ENCODE measurements around the gene PRDM8.

PRDM8 gene

DNA sequence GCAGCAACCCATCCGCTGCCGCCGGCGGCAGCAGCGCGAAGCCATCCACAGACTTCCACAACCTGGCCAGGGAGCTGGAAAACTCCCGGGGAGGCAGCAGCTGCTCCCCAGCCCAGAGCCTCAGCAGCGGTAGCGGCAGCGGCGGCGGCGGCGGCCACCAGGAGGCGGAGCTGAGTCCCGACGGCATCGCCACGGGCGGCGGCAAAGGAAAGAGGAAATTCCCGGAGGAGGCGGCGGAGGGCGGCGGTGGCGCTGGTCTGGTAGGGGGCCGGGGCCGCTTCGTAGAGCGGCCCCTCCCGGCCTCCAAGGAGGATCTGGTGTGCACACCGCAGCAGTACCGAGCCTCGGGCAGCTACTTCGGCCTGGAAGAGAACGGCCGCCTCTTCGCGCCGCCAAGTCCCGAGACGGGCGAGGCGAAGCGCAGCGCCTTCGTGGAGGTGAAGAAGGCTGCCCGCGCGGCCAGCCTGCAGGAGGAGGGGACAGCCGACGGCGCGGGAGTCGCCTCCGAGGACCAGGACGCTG, 4.9 kb downstream of the PRDM8 start:
- DNase-seq = peak; percentile 75 to 81

DNA sequence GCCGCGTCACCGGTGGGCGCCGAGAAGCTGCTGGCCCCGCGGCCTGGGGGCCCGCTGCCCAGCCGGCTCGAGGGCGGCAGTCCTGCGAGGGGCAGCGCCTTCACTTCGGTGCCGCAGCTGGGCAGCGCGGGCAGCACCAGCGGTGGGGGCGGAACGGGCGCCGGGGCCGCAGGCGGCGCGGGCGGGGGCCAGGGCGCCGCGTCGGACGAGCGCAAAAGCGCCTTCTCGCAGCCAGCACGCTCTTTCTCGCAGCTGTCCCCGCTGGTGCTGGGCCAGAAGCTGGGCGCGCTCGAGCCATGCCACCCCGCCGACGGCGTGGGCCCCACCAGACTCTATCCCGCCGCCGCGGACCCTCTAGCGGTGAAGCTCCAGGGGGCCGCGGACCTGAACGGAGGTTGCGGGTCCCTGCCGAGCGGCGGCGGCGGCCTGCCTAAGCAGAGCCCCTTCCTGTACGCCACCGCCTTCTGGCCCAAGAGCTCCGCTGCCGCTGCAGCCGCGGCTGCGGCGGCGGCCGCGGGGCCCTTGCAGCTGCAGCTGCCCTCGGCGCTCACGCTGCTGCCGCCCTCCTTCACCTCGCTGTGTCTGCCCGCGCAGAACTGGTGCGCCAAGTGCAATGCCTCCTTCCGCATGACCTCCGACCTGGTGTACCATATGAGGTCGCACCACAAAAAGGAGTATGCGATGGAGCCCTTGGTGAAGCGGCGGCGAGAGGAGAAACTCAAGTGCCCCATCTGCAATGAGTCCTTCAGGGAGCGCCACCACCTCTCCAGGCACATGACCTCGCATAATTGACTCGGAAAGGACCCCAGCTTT, 5.6 kb downstream of the PRDM8 start:
- peak; percentile 59 to 60 for DNase-seq

DNA sequence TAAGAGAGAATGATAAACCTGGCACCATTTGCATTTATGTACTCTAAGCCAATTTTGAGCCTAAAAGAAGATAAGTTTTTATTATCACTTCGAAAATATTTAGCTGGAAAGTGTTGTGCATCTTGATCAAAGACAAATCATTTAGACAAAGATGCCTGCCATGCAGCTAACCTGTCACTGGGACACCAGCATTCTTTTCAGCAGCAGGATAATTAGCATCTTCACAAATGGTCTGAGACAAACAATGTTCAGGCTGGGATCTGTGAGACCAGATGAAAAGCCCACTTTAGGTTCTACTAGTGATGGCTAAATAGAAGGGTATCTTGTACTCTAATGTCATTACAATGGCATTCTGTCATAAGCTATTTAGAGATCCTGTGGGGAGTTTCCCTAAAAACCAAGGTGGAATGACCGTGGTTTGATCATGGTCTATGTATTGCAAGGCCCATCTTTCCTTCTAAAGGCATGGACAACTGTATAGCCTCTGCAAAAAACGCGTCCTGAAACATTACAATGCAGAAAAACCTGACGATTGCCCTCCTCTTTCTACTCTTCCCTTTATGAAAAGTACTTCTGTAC, 7.2 kb downstream of the PRDM8 start:
- no peak for DNase-seq

DNA sequence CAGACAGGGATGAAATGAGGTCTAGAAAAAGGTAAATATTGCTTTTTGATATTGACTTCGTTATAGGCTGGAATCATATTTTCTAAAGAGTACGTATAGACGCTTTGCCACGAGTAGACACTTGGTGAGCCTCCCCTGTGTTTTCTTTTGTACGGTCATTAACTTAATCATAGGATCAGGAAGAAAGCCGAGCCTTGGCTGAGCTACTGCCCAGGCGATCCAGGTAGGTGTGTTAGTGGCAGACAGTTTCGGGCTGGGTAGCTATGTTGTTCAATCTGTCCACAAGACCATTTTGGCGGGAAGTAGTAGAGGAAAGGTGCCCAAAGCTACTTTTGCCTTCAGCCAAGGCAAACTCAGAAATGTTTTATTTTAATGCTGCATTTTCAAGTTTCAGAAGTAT, 8.8 kb downstream of the PRDM8 start:
- DNase-seq = no peak

DNA sequence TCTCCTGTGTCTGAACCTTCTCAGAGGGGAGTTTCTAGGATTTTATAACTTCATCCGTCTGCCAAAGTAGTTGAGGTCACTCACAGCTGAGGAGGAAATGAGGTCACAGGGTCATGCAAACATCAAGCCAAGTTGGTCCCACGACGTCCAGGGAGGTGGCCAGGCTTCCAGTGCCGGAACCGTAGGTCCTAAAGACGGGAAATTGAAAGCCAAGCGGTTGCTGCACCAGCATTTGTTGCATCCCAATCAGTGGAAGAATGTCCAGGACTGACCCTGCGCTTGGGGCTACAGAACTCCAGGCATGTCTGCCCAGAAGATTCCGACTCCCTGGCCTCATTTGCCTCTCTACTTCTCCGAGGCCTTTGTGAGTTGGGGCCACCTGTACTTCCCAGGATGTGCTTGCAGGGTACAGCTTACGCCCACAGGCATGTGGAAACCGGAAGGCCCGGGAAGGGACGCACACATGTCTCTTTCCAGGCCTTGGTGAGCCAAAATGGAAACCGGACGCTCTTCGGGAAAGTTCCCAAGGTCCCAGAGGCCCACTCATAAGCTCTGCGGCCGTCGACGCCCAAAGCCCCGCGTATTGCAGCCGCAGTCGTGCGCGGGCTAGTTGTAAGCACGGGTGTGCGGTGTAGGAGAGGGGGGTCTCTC, 9.3 kb downstream of the PRDM8 start:
- no peak for DNase-seq

DNA sequence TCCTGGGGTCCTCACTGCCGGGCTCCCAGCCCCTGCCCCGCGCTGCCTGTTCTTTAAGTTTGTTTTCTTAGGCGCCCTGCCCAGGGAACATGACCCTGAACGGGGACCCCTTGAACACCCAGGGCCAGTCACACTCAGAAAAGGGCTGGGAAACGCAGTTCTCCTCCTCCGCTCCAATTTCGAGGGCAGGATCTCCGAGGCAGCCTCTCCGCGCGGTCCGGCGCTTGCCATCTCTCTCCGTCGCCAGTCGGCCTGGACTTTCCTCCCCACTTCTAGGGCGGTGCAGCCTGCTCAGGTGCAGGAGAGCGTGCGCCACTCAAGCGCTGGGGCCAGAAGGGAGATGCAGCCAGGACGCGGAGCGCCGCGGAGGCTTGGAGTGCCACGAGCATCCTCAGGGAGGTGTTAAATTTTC, 9.9 kb downstream of the PRDM8 start:
- DNase-seq = no peak

DNA sequence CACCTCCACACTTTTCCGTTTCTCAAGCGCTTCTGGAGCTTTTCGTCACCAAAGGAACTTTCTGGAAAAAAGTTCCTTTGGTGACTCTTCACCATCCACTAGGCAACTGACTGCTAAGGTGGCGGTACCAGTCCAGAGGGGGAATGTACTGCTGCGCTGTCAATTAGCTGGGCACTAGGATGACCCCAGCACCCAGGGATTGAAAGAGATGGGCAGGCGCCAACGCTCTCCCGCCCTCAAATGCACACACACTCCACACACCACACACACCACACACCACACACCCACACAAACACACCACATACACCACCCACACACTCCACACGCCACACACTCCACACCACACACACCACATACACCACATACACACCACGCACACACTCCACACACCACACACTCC, 10.4 kb downstream of the PRDM8 start:
- DNase-seq = no peak

DNA sequence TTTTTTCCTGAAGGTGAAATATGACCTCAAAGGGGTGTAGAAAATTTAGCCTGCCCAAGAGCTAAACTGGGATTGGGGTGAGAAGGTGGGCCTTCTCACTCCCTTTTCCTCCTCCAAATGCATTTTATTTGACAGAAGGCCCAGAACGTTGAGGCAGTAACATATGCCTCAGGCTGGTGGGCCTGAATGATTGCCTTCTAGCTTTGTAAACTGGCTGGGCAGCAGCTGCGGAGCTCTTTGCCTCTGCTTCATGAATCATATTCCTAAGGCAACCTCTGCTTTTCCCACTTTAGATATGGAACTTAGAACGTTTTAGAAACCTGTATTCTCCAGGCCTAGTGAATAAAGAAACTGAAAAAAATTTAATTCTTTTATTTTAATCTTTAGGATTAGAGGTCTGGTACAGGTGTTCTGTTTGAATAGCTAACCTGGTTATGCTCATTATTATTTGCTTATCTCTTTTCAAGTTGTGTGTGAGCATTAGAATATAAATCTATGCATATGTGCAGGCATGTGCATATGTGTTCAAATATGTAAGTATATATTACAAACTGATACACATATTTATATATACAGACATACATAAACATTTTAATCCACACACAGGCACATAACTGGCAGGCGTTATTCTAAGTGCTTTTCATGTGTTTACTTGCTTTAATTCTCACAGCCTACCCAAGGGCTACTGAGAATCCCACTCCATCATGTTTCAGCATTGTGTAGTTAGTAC, 11.5 kb downstream of the PRDM8 start:
- DNase-seq = no peak

DNA sequence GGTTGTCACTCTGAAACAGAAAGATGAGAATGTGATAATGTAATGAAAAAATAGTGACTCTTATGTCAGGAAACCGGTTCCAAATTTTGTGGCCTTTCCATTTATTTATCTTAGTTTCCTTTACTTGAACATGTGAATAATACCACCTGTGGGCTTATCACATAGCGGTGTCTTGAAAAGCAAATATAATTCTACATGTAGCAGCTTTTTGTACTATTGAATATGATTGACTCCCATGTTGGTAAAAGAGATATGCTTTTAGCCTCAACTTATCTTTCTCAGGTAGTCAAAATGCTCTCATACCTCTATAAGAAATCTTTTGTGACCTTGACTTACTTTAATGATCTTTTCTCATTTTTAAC, 12.0 kb downstream of the PRDM8 start:
- DNase-seq = no peak

DNA sequence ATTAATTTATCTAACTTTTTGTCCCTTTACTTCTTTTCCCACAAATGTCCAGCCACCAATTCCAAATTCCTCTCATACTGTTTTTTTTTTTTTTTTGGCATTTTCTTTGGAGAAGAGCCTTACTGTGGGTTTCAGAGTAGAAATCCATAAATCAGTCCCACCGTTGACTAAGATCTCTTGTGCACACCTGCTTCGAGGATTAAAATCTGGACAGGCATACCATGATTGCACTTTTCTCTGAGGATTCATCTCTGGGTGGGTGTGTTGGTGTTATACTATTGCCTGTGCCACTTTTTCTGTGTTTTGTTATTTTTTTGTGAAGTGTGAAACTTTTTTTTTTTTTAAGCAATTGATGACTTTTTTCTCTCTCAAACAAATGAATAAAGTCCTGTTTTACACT, 13.2 kb downstream of the PRDM8 start:
- no peak for DNase-seq

DNA sequence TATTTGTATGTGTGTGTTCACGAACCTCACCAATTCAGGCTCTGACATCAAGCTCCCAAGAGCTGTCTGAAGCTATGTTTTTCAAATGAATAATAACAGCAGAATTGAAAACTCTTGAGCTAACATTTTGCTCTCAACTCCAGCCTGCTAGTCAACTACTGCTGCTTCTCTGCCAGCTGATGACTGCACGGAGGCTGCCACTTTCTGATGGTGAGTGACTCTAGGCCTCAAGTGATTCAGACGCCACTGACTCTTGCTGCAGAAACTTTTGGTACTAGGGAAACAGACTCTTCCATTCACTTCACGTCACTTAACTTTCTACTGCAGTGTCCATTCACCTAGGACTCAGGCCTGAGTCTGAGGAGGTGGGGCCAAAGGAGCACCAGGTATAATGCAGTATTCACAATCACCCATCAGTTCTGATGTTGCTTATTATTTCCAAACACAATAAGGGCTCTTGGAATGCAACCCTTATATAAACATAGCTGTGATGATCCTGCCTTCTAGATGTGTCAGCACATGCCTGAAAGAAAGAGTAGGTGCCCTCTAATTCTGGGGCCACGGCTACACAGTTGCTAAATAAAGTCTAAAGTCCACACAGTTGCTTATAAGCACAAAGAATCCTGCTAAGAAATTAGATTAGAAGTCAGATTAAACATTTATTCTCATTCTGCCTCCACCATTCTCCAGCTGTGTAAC, 16.0 kb downstream of the PRDM8 start:
- DNase-seq = no peak

DNA sequence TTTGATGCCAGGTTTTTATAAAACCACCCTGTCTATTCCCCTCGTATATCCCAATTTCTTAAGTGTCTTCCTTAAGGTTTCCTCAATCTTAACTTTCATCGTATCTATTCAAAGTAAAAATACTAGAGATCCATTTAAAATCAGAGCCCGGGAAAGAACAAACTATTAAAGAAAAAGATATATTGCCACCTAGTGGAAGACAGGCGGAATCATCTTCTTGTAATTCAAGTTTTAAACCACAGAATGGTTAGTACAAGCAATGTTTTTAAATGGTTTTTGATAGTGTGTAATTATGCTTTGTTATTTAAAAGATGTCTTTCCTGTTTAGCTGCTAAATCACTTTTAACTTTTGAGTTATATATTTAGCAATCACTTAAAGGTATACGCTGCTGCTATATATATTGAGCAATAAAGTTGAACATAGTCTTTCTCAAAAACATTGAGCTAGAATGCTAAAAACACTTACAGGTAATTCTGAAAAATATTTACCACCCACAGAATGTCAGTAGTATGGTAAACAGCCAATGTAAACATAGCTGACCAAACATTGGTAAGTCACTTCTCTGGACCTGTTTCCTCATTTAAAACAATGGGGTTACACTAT, 18.2 kb downstream of the PRDM8 start:
- peak in 1 of 2 donors; percentile 42 for DNase-seq

DNA sequence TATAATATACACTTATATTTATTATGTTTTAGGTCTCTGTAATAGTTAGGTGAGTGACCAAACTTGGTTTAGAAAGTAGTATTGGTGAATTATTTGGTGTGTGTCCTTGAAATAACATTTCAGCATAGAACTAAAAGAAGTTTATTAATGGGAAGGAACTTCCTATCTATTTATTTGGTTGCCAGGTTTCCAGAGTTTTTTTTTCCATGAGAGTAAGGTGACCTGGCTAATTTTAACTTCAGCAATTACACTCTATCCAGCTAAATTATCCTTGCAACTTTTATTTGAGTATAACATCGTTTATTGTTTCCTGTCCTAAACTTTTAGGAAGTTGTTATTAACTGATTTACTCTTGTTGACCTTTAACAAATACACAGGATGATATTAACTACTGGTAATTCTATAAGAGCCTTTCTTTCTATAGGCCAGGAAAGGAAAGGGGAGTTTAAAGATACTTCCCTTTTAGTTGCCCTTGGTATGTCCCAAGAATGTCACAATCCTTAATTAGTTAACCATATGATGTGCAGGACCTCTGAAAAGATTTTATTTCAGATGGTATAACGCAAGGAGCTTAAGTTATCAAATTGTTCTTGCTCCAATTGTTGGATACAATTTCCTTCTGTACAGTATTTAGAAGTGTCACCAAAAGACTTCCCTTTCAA, 18.9 kb downstream of the PRDM8 start:
- no peak for DNase-seq

DNA sequence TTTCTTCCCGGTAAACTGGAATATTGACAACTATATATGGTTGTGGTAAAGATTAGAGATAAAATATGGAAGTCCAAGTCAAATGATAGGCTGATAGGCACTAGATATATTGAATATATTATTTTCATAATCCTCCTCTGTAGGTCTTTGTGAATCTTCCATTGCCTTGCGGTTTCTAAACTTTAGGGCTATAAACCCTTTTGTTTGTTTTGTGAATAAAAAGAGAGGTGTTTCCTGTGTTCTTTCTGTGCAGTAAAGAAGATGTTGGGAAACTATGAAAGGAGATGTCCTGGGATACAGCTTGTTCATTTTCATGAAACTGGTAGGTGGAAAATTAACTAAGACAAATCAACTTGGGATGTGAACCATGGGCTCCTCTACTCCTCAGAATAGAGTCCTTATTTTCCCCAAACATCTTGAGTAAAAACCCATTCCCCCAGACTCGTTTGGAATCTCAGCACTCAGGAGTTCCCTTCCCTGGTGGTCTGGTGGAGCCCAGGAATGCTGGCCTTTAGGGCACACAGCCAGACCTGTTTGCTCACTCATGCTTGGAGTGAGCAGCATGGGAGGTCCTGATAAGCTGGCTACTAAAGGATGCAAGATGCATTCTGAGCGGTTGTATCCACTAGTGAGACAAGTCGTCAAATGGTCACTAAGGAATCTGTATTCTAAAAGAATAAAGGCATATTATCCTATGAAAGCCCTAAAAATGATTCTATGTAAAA, 22.2 kb downstream of the PRDM8 start:
- DNase-seq = no peak

DNA sequence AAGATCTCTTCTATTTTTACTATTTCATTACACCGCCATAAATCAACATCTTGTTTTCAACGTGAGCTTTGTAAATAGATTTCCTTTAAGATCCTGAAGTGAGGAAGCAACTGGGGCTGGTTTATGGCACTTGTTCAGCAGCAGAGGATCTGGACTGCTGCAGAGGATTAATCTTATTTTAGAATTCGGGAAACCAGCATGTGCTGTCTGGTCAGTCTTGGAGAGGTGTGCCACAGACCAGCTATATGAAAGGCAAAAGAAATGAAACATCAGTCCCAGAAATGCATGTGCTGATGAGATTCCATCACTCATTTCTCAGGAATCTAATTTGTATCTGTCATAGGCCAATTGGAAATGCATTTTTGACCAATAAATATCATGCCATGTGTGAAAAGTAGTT, 23.4 kb downstream of the PRDM8 start:
- no peak for DNase-seq

DNA sequence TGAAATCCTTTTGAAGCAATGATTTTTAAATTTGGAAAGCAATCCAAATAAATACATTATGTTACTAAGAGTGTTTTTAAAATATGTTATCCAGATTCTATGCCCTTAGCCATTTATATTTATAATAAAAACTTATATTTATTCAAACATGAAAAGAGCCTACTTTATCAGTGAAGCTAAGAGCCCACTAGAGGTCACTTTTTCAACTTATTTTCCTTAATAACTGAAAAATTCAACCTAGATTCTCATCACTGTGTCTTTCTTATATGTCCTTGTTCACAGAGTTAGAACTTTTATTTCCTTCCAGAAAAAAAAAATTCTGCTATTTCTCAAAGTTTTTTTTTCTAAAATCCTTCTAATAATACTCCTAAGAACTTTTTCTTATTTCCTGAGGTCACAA, 23.9 kb downstream of the PRDM8 start:
- no peak for DNase-seq

DNA sequence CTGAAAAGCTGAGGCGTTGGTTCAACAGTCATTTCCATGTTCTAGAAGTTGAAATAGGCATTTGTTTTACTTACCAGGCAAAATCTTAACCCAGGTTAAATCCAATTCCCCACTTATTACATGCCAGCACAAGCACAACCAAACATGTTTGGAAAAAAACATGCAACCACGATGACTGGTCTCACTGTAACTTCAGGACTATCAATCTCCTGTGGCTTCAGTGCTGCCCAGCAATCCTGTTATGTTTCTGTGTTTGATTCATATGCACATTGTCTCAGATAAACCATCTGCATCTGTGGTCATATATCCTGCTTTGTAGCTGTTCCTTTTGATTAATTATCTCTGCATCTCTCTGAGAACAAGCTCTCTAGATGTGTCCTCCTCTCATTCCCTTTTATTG, 28.3 kb downstream of the PRDM8 start:
- no peak for DNase-seq

DNA sequence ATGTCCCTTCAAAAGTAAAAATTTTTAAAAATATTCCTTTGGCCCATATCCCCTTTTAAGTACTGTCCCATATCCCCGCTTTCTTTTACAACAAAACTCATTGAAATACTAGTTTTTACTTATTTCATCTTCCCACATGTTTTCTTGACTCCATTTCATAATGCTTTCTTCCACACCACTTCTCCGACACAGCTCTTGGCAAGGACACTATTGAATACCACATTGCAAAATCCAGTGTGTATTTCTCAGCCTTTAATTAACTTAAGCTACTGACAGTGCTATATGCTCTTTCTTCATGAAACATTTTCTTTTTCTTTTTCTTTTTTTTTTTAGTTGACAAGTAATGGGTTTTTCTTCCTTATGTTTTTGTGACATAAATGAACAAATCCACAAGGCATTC, 28.8 kb downstream of the PRDM8 start:
- no peak for DNase-seq

DNA sequence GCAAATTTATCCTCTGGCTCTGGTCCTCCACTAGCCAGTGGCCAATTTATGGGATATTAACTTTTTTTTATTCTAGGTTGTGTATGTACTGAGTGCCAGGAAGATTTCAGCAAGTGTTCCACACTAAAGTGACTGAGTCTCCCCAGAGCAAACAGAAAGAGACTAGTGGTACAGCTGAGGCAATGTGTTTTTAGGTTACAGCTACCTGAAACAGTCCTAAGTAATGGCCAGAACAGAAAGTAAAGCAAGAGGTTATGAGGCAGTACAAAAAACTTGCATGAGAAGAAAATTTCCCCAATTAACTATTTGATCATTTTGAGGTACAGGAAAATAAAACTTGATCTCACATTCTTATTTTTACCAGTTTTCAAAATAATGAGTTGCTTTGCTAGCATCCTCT, 31.2 kb downstream of the PRDM8 start:
- no peak for DNase-seq

DNA sequence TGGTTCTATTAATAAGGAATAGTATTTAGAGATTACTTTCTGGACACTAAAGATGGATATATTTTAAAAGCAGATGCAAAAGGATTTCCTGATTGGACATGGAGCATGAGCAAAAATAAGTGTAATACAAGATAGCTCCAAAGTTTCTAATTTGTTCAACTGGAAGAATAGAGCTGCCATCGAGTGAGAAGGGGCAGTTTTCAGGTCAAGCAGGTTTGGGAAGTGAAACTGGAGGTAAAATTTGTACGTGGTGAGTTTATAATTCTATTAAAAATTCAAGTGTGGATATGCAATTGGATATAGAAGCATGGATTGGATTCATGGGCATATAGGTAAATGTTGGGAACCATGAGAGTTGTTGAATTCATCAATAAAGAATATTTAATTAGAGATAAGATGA, 31.8 kb downstream of the PRDM8 start:
- DNase-seq = no peak

DNA sequence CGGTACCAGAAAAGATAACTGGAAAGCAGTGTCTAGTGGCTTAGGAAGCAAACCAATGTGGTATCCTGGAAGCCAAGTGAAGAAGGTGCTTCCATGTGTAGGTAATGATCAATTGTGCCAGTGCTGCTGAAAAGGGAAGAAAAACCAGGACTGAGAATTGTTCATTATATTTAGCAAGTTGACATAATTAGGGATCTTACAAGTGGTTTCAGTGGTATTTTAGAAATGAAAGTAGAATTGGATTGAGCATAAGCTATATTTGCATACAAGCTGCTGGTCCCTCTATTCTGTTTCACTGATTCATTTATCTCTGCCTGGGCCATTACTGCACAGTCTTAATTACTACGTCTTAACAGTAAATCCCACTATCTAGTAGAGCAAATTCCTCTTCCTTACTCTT, 32.3 kb downstream of the PRDM8 start:
- no peak for DNase-seq
